ENCODE data around the gene MNDA. TPM values are rescaled to one million over a fixed set of nuclear protein-coding genes. Genes with fewer than 3 reads are reported as not detected.
"Not testable (repeated sequence)": the region's sequence is repeated elsewhere in the genome, so short reads cannot be mapped to it uniquely, and the experiment has no call there.

MNDA gene
- total RNA-seq, 1 experiment from 2014 or later: not detected

- no peaks in the 10 kb centered on the region for H3K79me2 ChIP-seq (ENCODE audit: low read length)
- H3K4me2 ChIP-seq (ENCODE audit: low read depth, low read length, poor library complexity, severe bottlenecking): no peak overlapping the region
- no peak overlapping the region for H3K9ac ChIP-seq (ENCODE audit: low read length)
- H3K36me3 ChIP-seq (ENCODE audit: insufficient read depth, low read length): no peaks in the 10 kb centered on the region; the same call in 1 of the 2 replicates
- no peaks in the 10 kb centered on the region for H3K4me1 ChIP-seq (ENCODE audit: low read length)
- no peak overlapping the region for H3K4me3 ChIP-seq (ENCODE audit: low read length)
- H3K9me3 ChIP-seq (ENCODE audit: low read length): peaks cover 2% of the 10 kb centered on the region
- no peak overlapping the region for H2AFZ ChIP-seq (ENCODE audit: low read length)
- no peaks in the 10 kb centered on the region for H3K9me2 ChIP-seq (replicated peaks; ENCODE audit: insufficient read depth, low read length)
- no peaks in the 10 kb centered on the region for H4K20me1 ChIP-seq (ENCODE audit: insufficient read depth, low read depth, low read length)
- no peak for DNase-seq
- H3K27ac ChIP-seq (ENCODE audit: low read length): no peak overlapping the region
- no peaks in the 10 kb centered on the region; the same call in 1 of the 2 replicates for H3K27me3 ChIP-seq (ENCODE audit: low read length)
Observed at GRCh38 chr1:158864595-158864994, 33.4 kb downstream of the MNDA start.

- H3K27ac ChIP-seq (ENCODE audit: low read length); H4K20me1 ChIP-seq (ENCODE audit: insufficient read depth, low read depth, low read length); DNase-seq; H3K4me1 ChIP-seq (ENCODE audit: low read length); H3K79me2 ChIP-seq (ENCODE audit: low read length); H3K9ac ChIP-seq (ENCODE audit: low read length); H3K4me3 ChIP-seq (ENCODE audit: low read length); H3K4me2 ChIP-seq (ENCODE audit: low read depth, low read length, poor library complexity, severe bottlenecking); H3K36me3 ChIP-seq (ENCODE audit: insufficient read depth, low read length); H3K27me3 ChIP-seq (ENCODE audit: low read length); H3K9me3 ChIP-seq (ENCODE audit: low read length); H3K9me2 ChIP-seq (replicated peaks; ENCODE audit: insufficient read depth, low read length); H2AFZ ChIP-seq (ENCODE audit: low read length): not testable (repeated sequence)
Observed at GRCh38 chr1:158870438-158870837, 39.3 kb downstream of the MNDA start.

GRCh38 chr1:158873141-158873540, 42.0 kb downstream of the MNDA start:
- Histone ChIP-seq H3K27me3 (ENCODE audit: low read length) (no peaks in the 10 kb centered on the region), H3K9me3 (ENCODE audit: low read length) (no peaks in the 10 kb centered on the region), H3K4me3 (ENCODE audit: low read length) (no peak overlapping the region)

GRCh38 chr1:158893654-158894053, 62.5 kb downstream of the MNDA start:
- no peak for DNase-seq
- H3K79me2 ChIP-seq (ENCODE audit: low read length): no peaks in the 10 kb centered on the region
- no peak overlapping the region for H2AFZ ChIP-seq (ENCODE audit: low read length)
- H3K4me1 ChIP-seq (ENCODE audit: low read length): no peaks in the 10 kb centered on the region
- no peaks in the 10 kb centered on the region for H3K36me3 ChIP-seq (ENCODE audit: insufficient read depth, low read length)
- H3K9ac ChIP-seq (ENCODE audit: low read length): no peak overlapping the region
- no peak overlapping the region for H3K27ac ChIP-seq (ENCODE audit: low read length)
- no peaks in the 10 kb centered on the region for H4K20me1 ChIP-seq (ENCODE audit: insufficient read depth, low read depth, low read length)
- no peaks in the 10 kb centered on the region for H3K27me3 ChIP-seq (ENCODE audit: low read length)
- no peak overlapping the region for H3K4me3 ChIP-seq (ENCODE audit: low read length)
- no peaks in the 10 kb centered on the region for H3K9me2 ChIP-seq (replicated peaks; ENCODE audit: insufficient read depth, low read length)
- no peak overlapping the region for H3K4me2 ChIP-seq (ENCODE audit: low read depth, low read length, poor library complexity, severe bottlenecking)
- H3K9me3 ChIP-seq (ENCODE audit: low read length): no peaks in the 10 kb centered on the region

More at GRCh38 chr1:158873141-158873540, 42.0 kb downstream of the MNDA start:
- Histone ChIP-seq H3K36me3 (ENCODE audit: insufficient read depth, low read length) (no peaks in the 10 kb centered on the region), H2AFZ (ENCODE audit: low read length) (no peak overlapping the region), H3K27ac (ENCODE audit: low read length) (no peak overlapping the region), H3K9ac (ENCODE audit: low read length) (no peak overlapping the region), H3K4me1 (ENCODE audit: low read length) (no peaks in the 10 kb centered on the region), H3K4me2 (ENCODE audit: low read depth, low read length, poor library complexity, severe bottlenecking) (no peak overlapping the region), H3K9me2 (replicated peaks; ENCODE audit: insufficient read depth, low read length) (no peaks in the 10 kb centered on the region), H3K79me2 (ENCODE audit: low read length) (no peaks in the 10 kb centered on the region), H4K20me1 (ENCODE audit: insufficient read depth, low read depth, low read length) (no peaks in the 10 kb centered on the region)
- DNase-seq: no peak

- Histone ChIP-seq H3K27me3 (ENCODE audit: low read length) (no peaks in the 10 kb centered on the region), H3K9me3 (ENCODE audit: low read length) (no peaks in the 10 kb centered on the region), H3K4me2 (ENCODE audit: low read depth, low read length, poor library complexity, severe bottlenecking) (no peak overlapping the region), H3K4me1 (ENCODE audit: low read length) (no peaks in the 10 kb centered on the region), H4K20me1 (ENCODE audit: insufficient read depth, low read depth, low read length) (no peaks in the 10 kb centered on the region), H3K79me2 (ENCODE audit: low read length) (no peaks in the 10 kb centered on the region), H3K36me3 (ENCODE audit: insufficient read depth, low read length) (no peaks in the 10 kb centered on the region), H3K27ac (ENCODE audit: low read length) (no peak overlapping the region), H3K4me3 (ENCODE audit: low read length) (no peak overlapping the region), H2AFZ (ENCODE audit: low read length) (no peak overlapping the region), H3K9ac (ENCODE audit: low read length) (no peak overlapping the region), H3K9me2 (replicated peaks; ENCODE audit: insufficient read depth, low read length) (no peaks in the 10 kb centered on the region)
- no peak for DNase-seq
Observed at GRCh38 chr1:158898722-158899121, 67.6 kb downstream of the MNDA start.

Small RNA genes lying within 50 kb of the gene (small RNA-seq; reads per million reads assigned to genes)
- not detected for gene OR2AQ1P

Other genes with a start within 250 kb of the MNDA start
- not detected in 2 replicates for gene OR10Z1, start 226.1 kb upstream of the MNDA start, total RNA-seq (2014; rRNA removed; shearing (Covaris generic); ENCODE audit: low replicate concordance)
- gene SPTA1, start 144.6 kb upstream of the MNDA start, total RNA-seq (2014; rRNA removed; shearing (Covaris generic); ENCODE audit: low replicate concordance): not detected in 2 replicates
- not detected in 2 replicates for gene OR6K2, start 130.7 kb upstream of the MNDA start, total RNA-seq (2014; rRNA removed; shearing (Covaris generic); ENCODE audit: low replicate concordance)
- not detected in 2 replicates for gene OR6K3, start 110.6 kb upstream of the MNDA start, total RNA-seq (2014; rRNA removed; shearing (Covaris generic); ENCODE audit: low replicate concordance)
- not detected in 2 replicates for gene OR6K6, start 76.6 kb upstream of the MNDA start, total RNA-seq (2014; rRNA removed; shearing (Covaris generic); ENCODE audit: low replicate concordance)
- not detected in 2 replicates for gene OR6N1, start 59.2 kb upstream of the MNDA start, total RNA-seq (2014; rRNA removed; shearing (Covaris generic); ENCODE audit: low replicate concordance)
- not detected in 2 replicates for gene OR6N2, start 50.1 kb upstream of the MNDA start, total RNA-seq (2014; rRNA removed; shearing (Covaris generic); ENCODE audit: low replicate concordance)
- gene PYHIN1, start 100.2 kb downstream of the MNDA start, total RNA-seq (2014; rRNA removed; shearing (Covaris generic); ENCODE audit: low replicate concordance): not detected in 2 replicates
- gene IFI16, start 178.6 kb downstream of the MNDA start, total RNA-seq (2014; rRNA removed; shearing (Covaris generic); ENCODE audit: low replicate concordance): 31.9 and 36.3 TPM in 2 replicates
- gene AIM2, start 245.4 kb downstream of the MNDA start, total RNA-seq (2014; rRNA removed; shearing (Covaris generic); ENCODE audit: low replicate concordance): 1.7 and 2.1 TPM in 2 replicates